Glomerular visceral epithelial cell (primary cell): ENCODE measurements around the gene ERN1.
A peak's percentile ranks its signal among the peaks of the same experiment; 100 is the strongest.
"Not testable (repeated sequence)": the region's sequence is repeated elsewhere in the genome, so short reads cannot be mapped to it uniquely, and the experiment has no call there.

Experiments used
- DNase-seq: peaks from one replicate; pipeline ENCODE4 v3.0.0-alpha.2; 2016; ENCODE audit errors: extremely low spot score

The ERN1 gene

DNA sequence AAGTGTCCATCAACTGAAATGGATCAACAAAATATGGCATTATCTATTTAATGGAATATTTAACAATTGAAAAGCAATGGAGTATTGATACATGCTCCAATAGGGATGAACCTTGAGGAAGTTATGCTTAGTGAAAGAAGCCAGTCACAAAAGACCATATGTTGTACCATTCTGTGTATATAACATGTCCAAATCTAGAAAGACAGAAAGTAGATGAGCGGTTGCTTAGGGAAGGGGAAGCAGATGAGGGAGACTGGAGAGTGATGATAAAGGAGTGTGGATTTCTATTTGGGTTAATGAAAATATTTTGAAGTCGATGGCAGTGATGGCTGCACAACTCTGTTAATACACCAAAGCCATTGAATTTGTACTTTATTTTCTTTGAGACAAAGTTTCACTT is 8.5 kb upstream of the ERN1 start:
- no peak for DNase-seq

DNA sequence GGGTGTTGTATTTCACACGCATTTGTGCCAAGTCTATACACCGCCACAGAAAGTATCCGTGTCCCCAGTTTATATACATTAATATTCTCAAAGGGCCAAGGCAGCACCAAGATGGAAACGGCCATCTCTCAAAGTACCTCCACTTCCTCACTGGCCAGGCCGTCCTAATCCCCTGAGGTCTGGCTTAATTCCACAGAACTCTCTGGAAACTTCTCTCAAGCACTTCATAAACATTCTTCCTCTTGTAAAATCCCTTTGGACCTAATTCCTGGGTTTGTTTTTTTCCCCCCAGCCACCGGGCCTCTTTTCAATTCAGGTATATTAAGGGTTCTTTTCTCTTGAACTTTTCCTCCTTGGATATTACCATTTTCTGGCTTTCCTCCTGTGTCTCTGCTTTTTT is 5.1 kb upstream of the ERN1 start:
- no peak for DNase-seq

- DNase-seq = no peak
Observed at GRCh38 chr17:64134216-64134970, 4.4 kb upstream of the ERN1 start.

- peak; percentile 68 for DNase-seq
Observed at GRCh38 chr17:64133546-64134215, 3.7 kb upstream of the ERN1 start.

DNA sequence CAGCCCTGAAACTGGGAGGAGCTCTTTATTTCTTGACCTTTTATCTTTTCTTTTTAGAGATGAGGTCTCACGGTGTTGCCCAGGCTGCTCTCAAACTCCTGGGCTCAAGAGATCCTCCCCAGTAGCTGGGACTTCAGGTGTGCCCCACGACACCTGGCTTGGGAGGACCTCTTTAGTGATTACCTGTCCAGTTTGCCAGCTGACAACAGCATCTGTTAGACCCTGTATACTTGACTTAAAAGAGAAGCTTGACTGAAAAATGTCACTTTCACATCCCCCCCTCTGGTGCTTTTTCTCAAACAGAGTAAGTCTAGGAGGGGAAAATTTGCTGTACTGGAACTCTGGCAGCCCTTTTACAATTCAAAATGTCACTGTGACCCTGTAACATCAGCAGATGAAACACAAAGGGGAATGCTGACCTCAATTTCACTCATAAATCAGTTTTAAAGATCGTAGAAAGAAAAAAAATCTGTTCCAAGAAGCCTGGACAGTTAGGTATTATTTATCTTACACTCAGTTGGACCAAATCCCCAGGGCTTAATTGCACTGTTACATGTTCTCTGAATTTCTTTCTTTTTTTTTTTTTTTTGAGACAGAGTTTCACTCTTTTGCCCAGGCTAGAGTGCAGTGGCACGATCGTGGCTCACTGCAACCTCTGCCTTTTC is 1.8 kb upstream of the ERN1 start:
- no peak for DNase-seq

- DNase-seq = peak; percentile 45
Observed at GRCh38 chr17:64130559-64131001, 636 bp upstream of the ERN1 start.

GRCh38 chr17:64129515-64129764 is 504 bp downstream of the ERN1 start:
- DNase-seq = no peak

DNA sequence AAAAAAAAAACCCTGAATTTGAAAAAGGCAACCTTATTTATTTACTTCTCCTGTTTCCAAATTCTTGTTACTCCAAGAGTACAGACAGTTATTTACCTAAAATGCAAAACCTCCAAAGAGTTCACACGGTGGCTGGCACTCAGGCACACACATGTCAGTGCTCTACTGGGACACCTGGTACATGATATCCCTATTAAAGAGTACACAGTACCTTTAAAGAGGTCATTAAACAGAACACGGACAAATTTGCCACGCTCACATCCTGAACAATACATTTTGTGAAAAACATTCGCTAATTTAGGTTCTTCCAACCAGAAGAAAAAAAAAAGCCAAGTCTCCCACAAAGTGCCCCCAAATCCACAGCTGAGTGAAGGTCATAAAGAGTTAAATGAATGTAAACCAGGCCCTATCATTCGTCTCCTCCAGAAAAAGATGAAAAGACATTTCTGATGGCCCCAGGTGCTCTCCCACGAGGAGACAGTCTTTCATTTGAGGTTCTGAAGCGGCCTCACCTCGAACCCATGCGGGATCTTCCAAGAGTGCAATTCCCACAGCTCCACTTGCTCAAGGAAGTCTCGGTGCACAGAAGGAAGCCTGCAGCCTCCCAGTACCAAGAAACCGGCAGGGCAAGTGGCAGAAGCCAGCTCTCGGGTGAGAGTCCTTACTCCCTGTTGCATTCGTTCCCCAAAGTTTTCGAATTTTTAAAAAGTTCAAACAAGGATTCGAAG is 993 bp downstream of the ERN1 start:
- peak; percentile 52 for DNase-seq

GRCh38 chr17:64126918-64127317 is 3.0 kb downstream of the ERN1 start:
- no peak for DNase-seq

- no peak for DNase-seq
Observed at GRCh38 chr17:64125937-64126336, 4.0 kb downstream of the ERN1 start.

- no peak for DNase-seq
Observed at GRCh38 chr17:64124609-64125008, 5.3 kb downstream of the ERN1 start.

- no peak for DNase-seq
Observed at GRCh38 chr17:64123114-64123513, 6.8 kb downstream of the ERN1 start.

GRCh38 chr17:64120972-64121786 is 8.8 kb downstream of the ERN1 start:
- not testable (repeated sequence) for DNase-seq

GRCh38 chr17:64120159-64120810 is 9.7 kb downstream of the ERN1 start:
- no peak for DNase-seq

GRCh38 chr17:64117981-64118979 is 11.7 kb downstream of the ERN1 start:
- no peak for DNase-seq

DNA sequence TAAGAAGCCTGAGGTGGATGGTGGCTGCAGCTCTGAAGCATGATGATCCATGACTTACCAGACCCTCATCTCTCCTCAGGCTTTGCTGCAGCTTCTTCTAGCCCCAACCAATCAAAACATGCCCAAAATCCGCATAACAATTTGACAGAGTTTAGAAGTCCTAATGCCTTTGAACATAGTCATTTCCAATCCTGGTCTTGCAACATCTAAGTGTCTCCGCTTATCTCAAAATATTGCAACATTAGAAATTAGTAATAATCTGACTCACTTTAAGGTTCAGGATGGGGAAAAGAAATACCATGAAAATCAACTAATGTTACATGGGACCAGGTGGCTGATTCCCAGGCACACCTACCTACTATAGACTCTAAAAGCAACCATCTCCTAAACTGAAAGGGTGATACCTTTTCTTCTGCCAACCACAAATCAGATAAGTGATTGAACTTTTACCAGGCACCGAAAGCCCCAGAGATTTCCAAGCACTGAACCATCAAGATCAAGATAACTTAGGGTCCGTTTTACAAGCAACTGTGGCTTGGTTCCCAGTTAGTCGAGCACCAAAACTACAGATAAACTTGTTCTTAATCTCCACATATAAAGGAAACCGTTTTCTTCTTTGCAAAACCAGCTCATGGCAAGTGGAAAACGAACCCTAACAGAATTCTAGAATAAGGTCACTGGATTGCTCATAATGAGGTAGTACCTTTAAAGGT is 14.0 kb downstream of the ERN1 start:
- no peak for DNase-seq

- no peak for DNase-seq
Observed at GRCh38 chr17:64115043-64115698, 14.8 kb downstream of the ERN1 start.

DNA sequence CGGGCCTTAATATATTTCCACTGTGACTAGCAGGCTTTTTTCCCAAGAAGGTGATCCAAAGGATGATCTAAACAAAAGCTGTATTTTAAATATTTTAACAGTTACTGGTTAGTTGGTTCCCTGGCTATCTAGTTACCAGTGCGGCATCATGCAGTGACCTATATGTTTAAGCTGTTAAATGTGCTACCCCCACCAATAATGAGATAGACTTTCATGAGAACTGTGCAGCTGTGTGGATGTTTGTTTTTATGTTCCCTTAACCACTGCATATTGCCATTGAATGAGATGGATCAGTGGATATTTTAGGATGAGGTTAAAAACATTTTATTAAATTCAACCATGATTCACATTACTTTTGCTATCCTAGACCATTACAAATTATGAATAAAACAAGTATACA is 16.9 kb downstream of the ERN1 start:
- no peak for DNase-seq

GRCh38 chr17:64111831-64112230 is 18.1 kb downstream of the ERN1 start:
- DNase-seq = no peak
